Retina (tissue), 1 donor: ENCODE results near the gene BLTP2.
"Not testable (repeated sequence)": the region's sequence is repeated elsewhere in the genome, so short reads cannot be mapped to it uniquely, and the experiment has no call there.

Experiments
- DNase-seq: peaks from one replicate; pipeline ENCODE4 v3.0.0-alpha.2; 2016

Gene BLTP2

GRCh38 chr17:28646039-28646754, 1.2 kb upstream of the BLTP2 start:
- no peak for DNase-seq

GRCh38 chr17:28645576-28645939, 600 bp upstream of the BLTP2 start:
- no peak for DNase-seq

- DNase-seq: peak; percentile 47
Observed at GRCh38 chr17:28643983-28644786, 773 bp downstream of the BLTP2 start.

- no peak for DNase-seq
Observed at GRCh38 chr17:28641579-28641978, 3.4 kb downstream of the BLTP2 start.

- DNase-seq: no peak
Observed at GRCh38 chr17:28635506-28635905, 9.5 kb downstream of the BLTP2 start.

- DNase-seq: no peak
Observed at GRCh38 chr17:28634206-28634865, 10.6 kb downstream of the BLTP2 start.

- DNase-seq: no peak
Observed at GRCh38 chr17:28626818-28627217, 18.1 kb downstream of the BLTP2 start.

GRCh38 chr17:28624148-28624547, 20.8 kb downstream of the BLTP2 start:
- DNase-seq: no peak

GRCh38 chr17:28623696-28624095, 21.3 kb downstream of the BLTP2 start:
- no peak for DNase-seq

GRCh38 chr17:28622186-28622585, 22.8 kb downstream of the BLTP2 start:
- DNase-seq: no peak

- DNase-seq: no peak
Observed at GRCh38 chr17:28620010-28620409, 24.9 kb downstream of the BLTP2 start.

- no peak for DNase-seq
Observed at GRCh38 chr17:28618464-28618863, 26.5 kb downstream of the BLTP2 start.

- DNase-seq: no peak
Observed at GRCh38 chr17:28616281-28616680, 28.7 kb downstream of the BLTP2 start.

- no peak for DNase-seq
Observed at GRCh38 chr17:28615260-28615940, 29.6 kb downstream of the BLTP2 start.

- DNase-seq: no peak
Observed at GRCh38 chr17:28613931-28614381, 31.0 kb downstream of the BLTP2 start, which contains the start of gene RSKR. TSS of gene RSKR (minus strand) at chr17:28614185. CDS start at chr17:28614161, 24 bp downstream.

- DNase-seq: peak; percentile 44
Observed at GRCh38 chr17:28612936-28613872, 31.8 kb downstream of the BLTP2 start.

- no peak for DNase-seq
Observed at GRCh38 chr17:28612531-28612930, 32.4 kb downstream of the BLTP2 start.

GRCh38 chr17:28610376-28610775, 34.6 kb downstream of the BLTP2 start:
- no peak for DNase-seq

GRCh38 chr17:28604031-28604430, 40.9 kb downstream of the BLTP2 start:
- not testable (repeated sequence) for DNase-seq

- no peak for DNase-seq
Observed at GRCh38 chr17:28599311-28600184, 45.4 kb downstream of the BLTP2 start.

GRCh38 chr17:28598799-28599310, 46.1 kb downstream of the BLTP2 start, which contains the start of gene SPAG5:
TSS of gene SPAG5 (minus strand) at chr17:28599025. CDS start at chr17:28598946, 79 bp downstream.
- DNase-seq: peak; percentile 98
